Activated CD4-positive, CD25-positive, alpha-beta regulatory T cell treated with anti-CD3 and anti-CD28 coated beads, Interleukin-2, amount 50 U/mL, for 72 hours (primary cell): Measurements from ENCODE around the gene CDH13.

Experiments
- DNase-seq: peaks from one replicate; pipeline ENCODE4 v3.0.0; 2021

Gene CDH13

DNA sequence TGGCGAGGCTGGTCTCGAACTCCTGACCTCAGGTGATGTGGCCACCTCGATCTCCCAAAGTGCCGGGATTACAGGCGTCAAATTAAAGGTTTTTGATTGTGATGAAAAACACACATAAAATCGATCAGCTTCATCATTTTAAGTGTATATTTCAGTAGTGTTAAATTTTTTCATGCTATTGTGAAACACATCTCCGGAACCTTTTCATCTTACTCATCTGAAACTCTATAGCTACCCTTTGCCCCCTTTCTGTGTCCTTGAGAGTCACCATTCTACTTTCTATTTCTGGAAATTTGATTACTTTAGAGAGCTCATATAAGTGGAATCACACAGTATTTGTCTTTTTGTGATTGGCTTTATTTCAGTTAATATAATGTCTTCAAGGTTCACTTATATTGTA lies 702.7 kb downstream of the CDH13 start:
- DNase-seq = no peak

- DNase-seq = no peak
Measured at GRCh38 chr16:83330251-83330650, 703.5 kb downstream of the CDH13 start.

DNA sequence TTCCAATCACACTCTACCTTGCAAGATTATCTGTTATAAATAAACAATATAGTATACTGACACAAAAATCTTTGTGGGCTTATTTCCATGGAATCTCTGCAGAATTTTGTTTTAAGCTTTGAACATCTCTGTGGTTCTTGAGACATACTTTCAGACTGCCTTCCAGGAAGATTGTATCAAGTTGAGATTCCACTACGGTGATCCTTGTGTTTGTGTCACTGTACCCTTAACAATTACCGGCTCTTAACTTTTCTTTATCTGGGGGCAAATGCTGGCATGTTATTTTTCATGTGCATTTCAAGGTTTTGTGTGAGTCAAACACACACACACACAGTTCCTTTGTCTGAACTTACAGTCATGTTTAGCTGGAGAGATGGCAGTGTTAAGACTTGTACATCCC lies 708.3 kb downstream of the CDH13 start:
- DNase-seq = no peak

GRCh38 chr16:83336603-83337002 lies 709.8 kb downstream of the CDH13 start:
- no peak for DNase-seq

GRCh38 chr16:83338138-83338537 lies 711.4 kb downstream of the CDH13 start:
- no peak for DNase-seq

DNA sequence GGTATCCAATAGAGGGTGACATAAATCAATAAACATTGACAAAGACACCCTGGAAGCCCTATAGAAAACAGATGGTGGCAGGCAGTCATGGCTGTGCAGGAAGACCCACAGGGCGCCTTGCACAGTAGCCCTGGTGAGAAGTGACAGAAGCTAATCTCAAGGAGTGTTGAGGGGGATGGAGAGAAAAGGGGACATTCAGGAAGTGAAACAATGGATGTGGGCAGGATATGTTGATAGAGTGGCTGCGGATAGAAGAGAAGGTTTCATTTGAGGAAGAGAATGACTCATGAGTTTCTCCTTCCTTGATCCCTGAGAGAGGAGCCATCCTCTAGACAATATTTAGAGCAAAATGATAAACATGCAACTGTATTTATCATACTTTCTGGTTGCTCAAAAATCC lies 712.2 kb downstream of the CDH13 start:
- no peak for DNase-seq

DNA sequence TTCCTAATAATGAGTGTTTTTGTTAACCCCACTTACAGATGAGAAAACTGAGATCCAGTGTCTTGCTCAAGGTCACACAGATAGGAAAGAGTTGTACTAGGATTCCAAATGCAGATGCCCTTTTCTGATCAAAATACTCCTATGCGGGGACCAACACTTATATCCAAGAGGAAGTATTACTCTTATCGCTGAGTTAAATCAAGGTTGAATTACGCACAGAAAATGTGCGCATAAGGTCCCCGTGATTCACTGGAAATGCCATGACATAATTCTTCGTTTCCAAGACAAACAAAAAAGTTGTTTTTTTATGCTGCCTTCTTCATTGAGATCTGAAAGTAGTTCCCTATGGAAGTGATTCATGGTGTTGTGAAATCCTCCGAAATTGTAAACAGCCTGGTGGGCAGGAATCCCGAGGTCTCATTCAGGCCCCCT lies 717.2 kb downstream of the CDH13 start:
- DNase-seq = no peak

DNA sequence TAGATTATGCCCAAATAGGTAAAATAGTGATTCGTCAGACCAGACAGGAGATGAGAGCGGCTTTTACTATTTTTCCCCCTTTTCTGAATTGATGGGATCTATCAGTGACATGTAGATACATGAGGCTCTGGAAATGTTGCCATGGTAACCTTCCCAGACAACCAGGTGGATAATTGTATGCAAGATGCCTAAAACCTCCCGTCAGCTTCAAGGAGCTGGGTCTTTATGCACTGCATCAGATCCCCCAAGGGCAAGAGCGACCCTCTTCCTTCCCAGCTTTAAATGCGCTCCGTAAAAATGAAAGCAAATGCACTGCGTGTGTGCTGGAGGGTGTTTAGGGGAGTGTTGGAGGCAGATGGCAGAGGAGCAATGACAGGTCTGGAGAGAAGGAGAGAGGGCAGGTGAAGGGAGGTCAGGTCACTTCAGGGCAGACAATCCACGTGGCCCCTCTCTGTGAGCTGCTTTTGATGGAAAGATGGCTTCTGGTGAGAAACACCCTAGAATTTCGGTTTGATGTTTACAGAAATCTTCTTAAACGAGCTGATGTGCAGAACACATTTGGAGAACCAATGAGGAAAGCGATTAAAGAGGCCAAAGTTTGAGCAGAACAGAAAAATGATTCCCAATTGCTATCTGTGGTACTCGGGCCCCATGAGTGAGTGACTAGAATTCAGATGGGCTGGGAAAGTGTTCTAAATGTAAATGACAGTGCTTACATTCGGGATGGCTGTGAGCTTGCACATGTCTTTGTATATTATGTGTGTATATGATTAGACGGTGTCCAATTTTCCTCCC lies 719.3 kb downstream of the CDH13 start:
- no peak for DNase-seq

DNA sequence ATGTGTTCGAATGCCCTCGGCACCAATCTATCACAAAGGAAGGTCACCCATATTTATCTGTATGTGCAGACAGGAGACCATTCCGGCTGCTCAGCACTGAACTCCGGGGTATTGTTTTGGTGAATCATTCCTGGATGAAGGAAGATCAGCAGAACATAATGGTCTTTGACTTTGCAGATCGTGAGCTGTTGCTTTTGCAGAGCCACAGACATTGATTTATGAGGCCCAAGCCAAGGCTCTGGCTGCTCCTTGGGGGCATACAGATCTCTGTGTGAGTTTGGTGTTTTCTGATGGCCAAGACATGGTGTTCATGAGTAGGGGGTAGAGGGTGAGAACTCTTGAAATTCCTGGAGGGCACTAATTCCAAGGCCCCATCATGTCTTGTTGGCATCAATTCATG lies 722.2 kb downstream of the CDH13 start:
- no peak for DNase-seq

DNA sequence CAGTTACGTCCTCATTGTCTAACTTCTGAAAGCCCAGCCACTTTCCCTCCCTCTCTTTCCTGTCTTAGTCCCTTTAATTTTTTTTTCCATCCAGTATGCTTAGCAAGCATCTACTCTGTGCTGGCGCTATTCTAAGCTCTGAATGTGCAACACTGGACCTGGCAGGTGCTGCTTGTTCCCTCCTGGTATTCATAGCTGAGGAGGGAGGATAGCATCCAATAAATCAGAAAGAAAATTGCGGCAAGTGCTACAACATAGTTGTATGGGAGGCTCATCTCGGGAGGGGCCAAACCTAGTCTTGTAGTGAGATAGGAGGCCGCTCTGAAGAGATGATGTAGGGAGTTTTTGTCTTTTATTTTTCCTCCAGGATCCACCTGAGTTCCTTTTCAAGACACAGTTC lies 723.7 kb downstream of the CDH13 start:
- no peak for DNase-seq

DNA sequence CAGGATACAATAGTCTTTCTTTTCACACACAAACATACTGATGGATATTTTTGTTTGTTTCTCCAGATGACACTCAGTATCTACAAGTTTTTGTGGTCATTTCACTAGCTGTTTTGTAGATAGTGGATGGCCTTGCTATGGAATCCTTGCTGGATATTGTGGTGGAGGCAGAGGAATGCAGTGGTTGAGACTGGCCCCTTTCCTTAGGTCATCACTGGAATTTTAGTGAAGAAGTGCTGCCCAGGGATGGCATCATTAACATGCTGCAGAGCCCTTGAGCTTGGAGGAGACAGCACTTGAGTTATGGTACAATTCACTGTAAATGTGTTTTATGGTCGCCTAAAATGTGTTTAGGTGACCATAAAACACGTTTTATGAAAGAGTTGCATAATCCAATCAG lies 725.1 kb downstream of the CDH13 start:
- DNase-seq = no peak

- no peak for DNase-seq
Measured at GRCh38 chr16:83353241-83353640, 726.5 kb downstream of the CDH13 start.

- no peak for DNase-seq
Measured at GRCh38 chr16:83354015-83354414, 727.2 kb downstream of the CDH13 start.

DNA sequence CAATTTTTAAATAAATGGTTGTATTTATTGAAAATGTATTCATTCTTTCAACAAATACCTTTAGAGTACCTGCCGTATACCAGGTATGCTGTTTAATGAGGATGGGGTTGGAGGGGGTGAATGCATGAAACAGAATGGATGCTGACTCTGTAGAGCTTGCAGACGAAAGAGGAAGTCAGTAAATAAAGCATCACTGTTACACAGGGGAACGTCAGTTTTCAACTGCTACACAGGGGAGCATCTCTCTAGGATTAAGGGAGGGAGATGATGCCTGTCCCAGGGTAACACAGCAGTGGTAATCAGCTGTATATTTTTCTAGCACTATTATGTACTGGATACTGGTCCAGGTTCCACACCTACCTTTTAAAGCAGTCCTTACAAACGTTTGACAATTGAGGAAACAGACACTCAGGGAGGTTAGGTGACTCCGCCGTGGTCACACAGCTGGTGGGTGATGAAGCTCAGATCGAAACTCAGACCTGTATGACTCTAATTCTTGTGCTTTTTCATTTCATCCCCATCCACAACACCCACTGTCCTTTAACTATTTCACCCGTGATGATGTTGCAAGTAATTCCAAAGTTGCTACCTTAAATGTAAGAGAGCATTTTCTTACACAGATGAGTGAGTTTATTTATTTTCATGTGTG lies 728.9 kb downstream of the CDH13 start:
- no peak for DNase-seq

GRCh38 chr16:83356266-83356665 lies 729.5 kb downstream of the CDH13 start:
- no peak for DNase-seq

DNA sequence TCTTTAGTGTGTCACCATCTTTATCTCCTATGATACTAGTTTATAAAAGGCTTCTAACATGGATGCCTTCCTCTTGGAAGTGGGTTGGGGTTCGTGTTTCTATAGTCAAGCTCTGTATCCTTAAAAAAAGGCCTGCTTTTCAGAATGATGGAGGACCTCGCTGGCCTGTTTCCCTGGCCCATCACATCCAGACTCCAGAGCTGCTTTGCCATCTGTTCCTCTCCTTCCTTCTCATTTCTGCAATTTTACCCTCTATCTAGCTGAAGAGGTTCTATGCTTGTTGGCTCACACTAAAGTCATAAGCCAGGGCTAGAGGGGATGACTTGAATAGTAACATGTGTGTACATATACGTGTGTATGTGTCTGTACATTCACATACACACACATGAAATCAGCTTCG lies 730.2 kb downstream of the CDH13 start:
- DNase-seq = no peak

DNA sequence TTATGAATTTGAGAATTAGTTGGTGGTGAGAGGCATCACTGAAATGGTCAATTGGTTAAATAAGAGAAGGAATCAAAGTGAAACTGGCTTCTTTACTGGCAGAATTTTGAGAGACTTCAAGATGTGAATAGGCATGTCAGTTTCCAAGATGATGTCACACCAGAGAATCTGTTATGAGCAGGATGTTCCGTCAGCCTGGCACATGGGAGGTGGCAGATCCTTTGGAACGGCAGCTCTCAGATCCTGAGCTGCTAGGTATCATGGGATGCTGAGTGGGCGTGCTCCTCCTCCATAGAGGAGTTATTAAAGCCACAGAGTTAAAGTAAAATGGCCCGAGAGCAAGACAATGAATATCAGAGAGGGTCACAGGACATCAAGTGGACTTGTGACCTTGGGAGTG lies 736.8 kb downstream of the CDH13 start:
- DNase-seq = no peak

DNA sequence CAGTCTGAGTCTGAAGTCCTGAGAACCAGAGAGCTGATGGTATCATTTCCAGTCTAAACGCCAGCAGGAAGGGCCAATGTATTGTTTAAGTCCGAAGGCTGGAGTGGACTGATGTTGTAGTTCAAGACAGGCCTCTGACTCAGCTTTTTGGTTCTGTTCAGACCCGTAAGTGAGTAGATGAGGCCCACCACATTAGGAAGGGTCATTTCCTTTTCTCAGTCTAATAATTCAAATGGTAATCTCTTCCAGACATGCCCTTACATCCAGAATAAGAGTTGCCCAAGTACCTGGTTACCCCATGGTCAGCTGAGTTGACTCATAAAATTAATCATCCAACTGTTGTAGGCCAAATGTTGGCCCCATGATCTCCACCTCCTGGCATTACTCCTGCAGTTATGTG lies 738.4 kb downstream of the CDH13 start:
- DNase-seq = no peak

- DNase-seq = no peak
Measured at GRCh38 chr16:83366228-83366627, 739.5 kb downstream of the CDH13 start.

GRCh38 chr16:83374979-83375378 lies 748.2 kb downstream of the CDH13 start:
- no peak for DNase-seq

DNA sequence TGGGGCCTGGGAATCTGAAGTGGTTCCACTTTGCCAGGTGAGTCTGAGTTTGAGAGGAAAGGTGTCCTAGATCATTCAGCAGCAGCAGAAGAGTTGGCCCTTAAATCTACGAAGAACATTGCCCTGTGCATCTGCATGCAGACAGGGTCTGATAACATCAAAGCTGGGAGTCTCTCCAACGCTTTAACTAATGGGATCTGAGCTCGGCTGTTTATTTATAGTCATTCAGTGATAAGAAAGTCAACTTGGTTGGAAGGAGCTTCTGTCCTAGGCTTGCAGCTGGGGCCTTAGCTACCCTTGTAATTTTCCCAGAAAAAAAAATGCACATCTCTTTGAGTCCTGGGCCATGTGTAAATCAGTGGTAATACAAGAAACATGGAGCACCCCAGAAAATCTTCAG lies 763.0 kb downstream of the CDH13 start:
- no peak for DNase-seq

- DNase-seq = no peak
Measured at GRCh38 chr16:83390759-83391158, 764.0 kb downstream of the CDH13 start.

DNA sequence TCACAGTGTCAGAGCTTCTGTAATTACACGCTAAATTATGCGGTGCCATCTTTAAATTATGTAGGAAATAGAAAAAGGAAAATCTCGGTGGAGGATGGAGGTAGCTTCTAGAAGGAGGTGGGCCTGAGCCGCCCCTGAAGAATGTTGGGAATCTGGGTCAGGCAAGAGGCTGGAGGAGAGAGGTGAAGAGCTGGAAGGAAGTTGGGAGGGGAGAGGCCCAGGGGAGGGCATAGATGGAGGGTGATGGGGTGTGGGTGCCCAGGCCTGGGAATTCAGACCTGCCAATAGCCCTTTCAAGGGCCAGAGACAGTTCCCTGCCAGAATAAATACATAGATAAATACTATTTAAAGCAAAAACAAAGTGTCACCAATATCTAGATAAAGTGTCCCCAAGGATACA lies 766.0 kb downstream of the CDH13 start:
- DNase-seq = no peak

- DNase-seq = no peak
Measured at GRCh38 chr16:83393196-83393981, 766.6 kb downstream of the CDH13 start.
